ENCODE data around the gene UGT1A6. TPM values are rescaled to one million over a fixed set of nuclear protein-coding genes. Genes with fewer than 3 reads are reported as not detected.
"Not testable (repeated sequence)": the region's sequence is repeated elsewhere in the genome, so short reads cannot be mapped to it uniquely, and the experiment has no call there.

UGT1A6 gene
- total and polyA plus RNA-seq, 2 of the 13 experiments (the other 11 are each of a cell fraction or from before 2014, with no cell fraction given) = 0.25 TPM; not detected in 1

GRCh38 chr2:233736868-233737653 lies 44.4 kb downstream of the UGT1A6 start (continued):
- TF ChIP-seq ZNF350 (CRISPR knock-in tag; IDR thresholded peaks at IDR 0.05; ENCODE audit: borderline replicate concordance, low read depth) = peak; percentile 71; the same call in 1 of the 2 replicates
- peak; percentile 44; the same call in 1 of the 2 replicates for TF ChIP-seq ZFP1 (CRISPR knock-in tag; IDR thresholded peaks at IDR 0.05)
- peak; percentile 54; the same call in 1 of the 2 replicates for TF ChIP-seq TGIF2 (CRISPR knock-in tag; IDR thresholded peaks at IDR 0.05)
- peak; percentile 39; the same call in 1 of the 2 replicates for TF ChIP-seq ZNF614 (CRISPR knock-in tag; IDR thresholded peaks at IDR 0.05; ENCODE audit: borderline replicate concordance)
- TF ChIP-seq ELF1 (CRISPR knock-in tag; IDR thresholded peaks at IDR 0.05) = peak; percentile 85
- TF ChIP-seq ZMYM4 (CRISPR knock-in tag; IDR thresholded peaks at IDR 0.05) = peak; percentile 92
- peak; percentile 87 for TF ChIP-seq ZNF441 (CRISPR knock-in tag; IDR thresholded peaks at IDR 0.05; ENCODE audit: borderline replicate concordance)
- not testable (repeated sequence) for TF ChIP-seq MAZ (IDR thresholded peaks at IDR 0.05; ENCODE audit: borderline replicate concordance, low read depth, low read length)
- TF ChIP-seq MAZ (CRISPR knock-in tag; IDR thresholded peaks at IDR 0.05; ENCODE audit: low read depth) = peak; percentile 40; the same call in 1 of the 2 replicates
- peak; percentile 60; the same call in 1 of the 2 replicates for TF ChIP-seq HES4 (CRISPR knock-in tag; IDR thresholded peaks at IDR 0.05; ENCODE audit: borderline replicate concordance)
- TF ChIP-seq HNF1B (CRISPR knock-in tag; IDR thresholded peaks at IDR 0.05) = peak; percentile 83
- TF ChIP-seq ZSCAN21 (CRISPR knock-in tag; IDR thresholded peaks at IDR 0.05; ENCODE audit: borderline replicate concordance) = peak; percentile 71; the same call in 1 of the 2 replicates
- TF ChIP-seq ZMAT3 (CRISPR knock-in tag; conservative IDR thresholded peaks at IDR 0.05) = peak; percentile 75
- TF ChIP-seq NFYB (CRISPR knock-in tag; IDR thresholded peaks at IDR 0.05) = 0 out of 2 replicates have a peak, but pooled peaks have one; percentile 14
- TF ChIP-seq CBX1 (IDR thresholded peaks at IDR 0.05; ENCODE audit: low read depth) = peak; percentile 69
- 0 out of 2 replicates have a peak, but pooled peaks have one; percentile 20 for TF ChIP-seq ZNF12 (CRISPR knock-in tag; IDR thresholded peaks at IDR 0.05)
- TF ChIP-seq ARNTL (CRISPR knock-in tag; IDR thresholded peaks at IDR 0.05) = peak; percentile 62; the same call in 1 of the 2 replicates
- peak; percentile 64 for TF ChIP-seq GABPB1 (CRISPR knock-in tag; IDR thresholded peaks at IDR 0.05)
- TF ChIP-seq, protein P1, sequence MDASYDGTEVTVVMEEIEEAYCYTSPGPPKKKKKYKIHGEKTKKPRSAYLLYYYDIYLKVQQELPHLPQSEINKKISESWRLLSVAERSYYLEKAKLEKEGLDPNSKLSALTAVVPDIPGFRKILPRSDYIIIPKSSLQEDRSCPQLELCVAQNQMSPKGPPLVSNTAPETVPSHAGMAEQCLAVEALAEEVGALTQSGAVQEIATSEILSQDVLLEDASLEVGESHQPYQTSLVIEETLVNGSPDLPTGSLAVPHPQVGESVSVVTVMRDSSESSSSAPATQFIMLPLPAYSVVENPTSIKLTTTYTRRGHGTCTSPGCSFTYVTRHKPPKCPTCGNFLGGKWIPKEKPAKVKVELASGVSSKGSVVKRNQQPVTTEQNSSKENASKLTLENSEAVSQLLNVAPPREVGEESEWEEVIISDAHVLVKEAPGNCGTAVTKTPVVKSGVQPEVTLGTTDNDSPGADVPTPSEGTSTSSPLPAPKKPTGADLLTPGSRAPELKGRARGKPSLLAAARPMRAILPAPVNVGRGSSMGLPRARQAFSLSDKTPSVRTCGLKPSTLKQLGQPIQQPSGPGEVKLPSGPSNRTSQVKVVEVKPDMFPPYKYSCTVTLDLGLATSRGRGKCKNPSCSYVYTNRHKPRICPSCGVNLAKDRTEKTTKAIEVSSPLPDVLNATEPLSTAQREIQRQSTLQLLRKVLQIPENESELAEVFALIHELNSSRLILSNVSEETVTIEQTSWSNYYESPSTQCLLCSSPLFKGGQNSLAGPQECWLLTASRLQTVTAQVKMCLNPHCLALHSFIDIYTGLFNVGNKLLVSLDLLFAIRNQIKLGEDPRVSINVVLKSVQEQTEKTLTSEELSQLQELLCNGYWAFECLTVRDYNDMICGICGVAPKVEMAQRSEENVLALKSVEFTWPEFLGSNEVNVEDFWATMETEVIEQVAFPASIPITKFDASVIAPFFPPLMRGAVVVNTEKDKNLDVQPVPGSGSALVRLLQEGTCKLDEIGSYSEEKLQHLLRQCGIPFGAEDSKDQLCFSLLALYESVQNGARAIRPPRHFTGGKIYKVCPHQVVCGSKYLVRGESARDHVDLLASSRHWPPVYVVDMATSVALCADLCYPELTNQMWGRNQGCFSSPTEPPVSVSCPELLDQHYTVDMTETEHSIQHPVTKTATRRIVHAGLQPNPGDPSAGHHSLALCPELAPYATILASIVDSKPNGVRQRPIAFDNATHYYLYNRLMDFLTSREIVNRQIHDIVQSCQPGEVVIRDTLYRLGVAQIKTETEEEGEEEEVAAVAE (CRISPR knock-in tag; IDR thresholded peaks at IDR 0.05; ENCODE audit: borderline replicate concordance) = peak; percentile 11; the same call in 1 of the 2 replicates
- TF ChIP-seq AKAP8 (CRISPR knock-in tag; IDR thresholded peaks at IDR 0.05) = peak; percentile 42; the same call in 1 of the 2 replicates
- peak; percentile 58; the same call in 1 of the 2 replicates for TF ChIP-seq MEF2D (CRISPR knock-in tag; IDR thresholded peaks at IDR 0.05)
- TF ChIP-seq ZNF788 (CRISPR knock-in tag; IDR thresholded peaks at IDR 0.05; ENCODE audit: borderline replicate concordance) = peak; percentile 74; the same call in 1 of the 2 replicates
- TF ChIP-seq, protein P2, sequence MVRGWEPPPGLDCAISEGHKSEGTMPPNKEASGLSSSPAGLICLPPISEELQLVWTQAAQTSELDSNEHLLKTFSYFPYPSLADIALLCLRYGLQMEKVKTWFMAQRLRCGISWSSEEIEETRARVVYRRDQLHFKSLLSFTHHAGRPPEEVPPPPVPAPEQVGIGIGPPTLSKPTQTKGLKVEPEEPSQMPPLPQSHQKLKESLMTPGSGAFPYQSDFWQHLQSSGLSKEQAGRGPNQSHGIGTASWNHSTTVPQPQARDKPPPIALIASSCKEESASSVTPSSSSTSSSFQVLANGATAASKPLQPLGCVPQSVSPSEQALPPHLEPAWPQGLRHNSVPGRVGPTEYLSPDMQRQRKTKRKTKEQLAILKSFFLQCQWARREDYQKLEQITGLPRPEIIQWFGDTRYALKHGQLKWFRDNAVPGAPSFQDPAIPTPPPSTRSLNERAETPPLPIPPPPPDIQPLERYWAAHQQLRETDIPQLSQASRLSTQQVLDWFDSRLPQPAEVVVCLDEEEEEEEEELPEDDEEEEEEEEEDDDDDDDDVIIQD (CRISPR knock-in tag; IDR thresholded peaks at IDR 0.05; ENCODE audit: low read depth) = 0 out of 2 replicates have a peak, but pooled peaks have one; percentile 58

Measured in HepG2 (cell line).